NT2/D1 (cell line): ENCODE data around the gene PDXDC1.

Source experiments
- YY1 ChIP-seq: IDR thresholded peaks from 2 replicates; pipeline ENCODE4 v1.6.1; 2011; ENCODE audit not compliant: insufficient read length, insufficient read depth
- ZNF274 ChIP-seq: IDR thresholded peaks from 2 replicates; pipeline ENCODE4 v1.6.1; 2011; ENCODE audit warnings: mild to moderate bottlenecking, low read depth, low read length

DNA sequence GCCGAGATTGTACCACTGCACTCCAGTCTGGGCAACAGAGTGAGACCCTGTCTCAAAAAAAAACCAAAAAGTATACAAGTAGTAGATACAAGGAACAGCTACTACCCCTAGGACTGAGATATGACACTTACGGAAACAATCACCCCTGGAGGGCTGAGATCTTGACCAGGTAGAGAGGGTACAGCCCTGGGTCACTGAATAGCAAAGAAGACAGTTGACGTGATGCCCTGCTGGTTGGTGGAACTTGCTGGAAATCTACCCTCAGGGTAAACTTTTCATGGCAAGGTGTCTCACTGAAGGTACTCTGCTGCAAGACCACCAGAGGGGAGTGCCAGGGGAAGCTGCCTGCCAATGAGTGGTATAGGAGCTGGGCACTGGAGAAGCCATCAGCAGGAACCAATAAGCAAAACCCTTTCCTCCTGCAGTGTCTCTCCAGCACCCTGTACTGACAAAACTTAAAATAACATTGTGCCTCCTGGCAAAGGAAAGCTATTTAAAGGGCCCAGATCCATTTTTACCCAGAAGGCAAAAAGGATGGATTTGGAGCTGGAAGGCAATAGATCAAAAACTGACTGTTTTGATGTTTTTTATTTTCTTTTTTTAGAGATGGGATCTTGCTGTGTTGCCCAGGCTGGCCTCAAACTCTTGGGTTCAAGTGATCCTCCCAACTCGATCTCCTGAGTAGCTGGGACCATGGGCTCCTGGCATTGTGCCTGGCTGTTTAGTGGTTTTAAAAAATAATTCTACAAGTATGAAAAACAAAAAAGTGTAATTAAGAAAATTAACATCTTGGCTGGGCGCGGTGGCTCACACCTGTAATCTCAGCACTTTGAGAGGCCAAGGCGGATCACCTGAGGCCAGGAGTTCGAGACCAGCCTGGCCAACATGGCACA is 11.3 kb upstream of the PDXDC1 start:
- TF ChIP-seq ZNF274: no peak
- TF ChIP-seq YY1: no peak
